ENCODE results near the gene EGR1. TPM values are rescaled to one million over a fixed set of nuclear protein-coding genes. Genes with fewer than 3 reads are reported as not detected.

The EGR1 gene
- total RNA-seq, 1 experiment from 2014 or later = 27.8 TPM

DNA sequence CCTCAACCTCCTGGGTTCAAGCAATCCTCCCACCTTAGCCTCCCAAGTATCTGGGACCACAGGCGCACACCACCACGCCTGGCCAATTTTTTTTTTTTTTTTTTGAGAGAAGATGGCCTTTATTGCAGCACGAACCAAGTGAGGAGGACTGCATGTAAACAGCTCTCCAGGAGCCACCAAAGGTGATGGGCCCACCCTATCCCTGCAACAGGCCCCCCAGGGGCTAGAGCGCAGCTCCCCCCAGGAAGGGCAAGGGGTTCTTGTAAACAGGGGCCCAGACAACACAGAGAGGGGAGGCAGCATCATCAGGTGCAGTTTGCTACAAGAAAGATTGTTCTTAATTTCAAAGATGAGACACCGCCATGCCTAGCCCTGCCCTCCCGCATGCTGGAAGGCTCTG lies 12.6 kb upstream of the EGR1 start:
- DNase-seq (ENCODE audit: low spot score) = no peak

DNA sequence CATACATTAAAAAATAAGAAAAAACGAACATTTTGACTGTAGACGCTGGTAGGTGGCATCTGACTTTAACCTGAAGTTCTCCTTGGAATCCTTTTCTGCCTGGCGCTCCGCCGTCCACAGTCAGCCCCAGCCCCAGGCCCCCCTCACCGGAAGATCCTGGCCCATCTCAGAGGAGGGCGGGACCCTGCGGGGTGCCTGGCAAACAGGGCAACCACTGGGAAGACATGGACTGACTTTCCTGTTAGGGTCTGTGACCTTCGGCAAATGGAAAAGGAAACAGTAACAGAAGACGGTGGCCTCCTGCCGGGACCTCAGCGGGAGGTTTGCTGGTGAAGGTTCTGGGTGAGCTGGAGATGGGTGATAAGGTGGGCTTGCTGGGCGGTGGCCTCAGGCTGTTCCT lies 11.7 kb upstream of the EGR1 start:
- DNase-seq (ENCODE audit: low spot score) = no peak

DNA sequence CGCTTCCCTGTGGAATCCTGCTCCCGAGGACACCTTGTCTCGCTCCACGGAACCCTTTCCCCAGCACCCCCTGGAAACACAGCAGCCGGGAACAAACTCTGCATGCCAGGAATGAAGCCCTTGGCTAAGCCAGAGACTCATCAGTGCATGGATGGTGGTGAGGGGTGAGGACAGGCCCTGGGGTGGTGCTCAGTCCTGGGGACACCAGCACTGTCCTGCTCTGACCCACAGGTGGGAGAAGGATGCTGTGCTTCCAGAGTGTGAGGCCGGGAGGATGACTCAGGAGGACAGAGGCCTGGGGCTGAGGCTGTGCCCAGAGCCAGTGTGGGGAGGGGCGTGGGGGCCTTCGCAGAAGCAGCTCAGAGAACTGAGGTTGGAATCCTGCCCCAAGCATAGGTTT lies 11.2 kb upstream of the EGR1 start:
- no peak for DNase-seq (ENCODE audit: low spot score)

DNA sequence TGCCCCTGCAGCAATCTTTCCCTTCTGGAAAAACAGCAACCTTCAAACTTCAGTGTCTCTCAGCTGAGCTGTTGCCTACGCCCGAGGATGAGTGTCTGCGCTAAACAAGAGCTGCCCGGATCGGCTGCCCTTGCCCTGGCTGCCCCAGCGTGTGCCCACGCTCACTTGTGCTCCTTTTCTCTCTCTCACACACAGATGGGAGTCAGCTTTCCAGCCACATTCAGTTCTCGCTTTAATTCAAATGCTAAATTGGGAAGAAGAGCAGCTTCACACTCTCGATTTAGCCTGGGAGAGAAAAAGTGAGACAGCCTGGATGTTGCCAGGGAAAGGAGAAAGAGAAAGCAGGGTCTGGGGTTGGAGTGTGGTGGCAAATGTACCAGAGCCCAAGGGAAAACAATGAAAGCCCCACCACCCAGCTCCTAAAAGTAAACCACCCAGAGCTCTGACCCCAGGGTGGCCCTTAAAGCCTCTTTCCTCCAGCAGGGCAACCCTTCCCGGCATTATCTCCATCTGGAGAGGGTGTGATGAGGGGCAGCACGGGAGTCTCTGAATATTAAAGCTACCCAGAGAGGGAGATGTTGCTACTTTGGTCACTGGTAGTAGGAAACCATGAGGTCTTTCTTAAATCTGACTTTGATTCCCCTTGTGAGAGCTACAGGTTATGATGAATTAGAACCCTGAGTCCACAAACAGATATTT lies 9.9 kb upstream of the EGR1 start:
- no peak for DNase-seq (ENCODE audit: low spot score)

DNA sequence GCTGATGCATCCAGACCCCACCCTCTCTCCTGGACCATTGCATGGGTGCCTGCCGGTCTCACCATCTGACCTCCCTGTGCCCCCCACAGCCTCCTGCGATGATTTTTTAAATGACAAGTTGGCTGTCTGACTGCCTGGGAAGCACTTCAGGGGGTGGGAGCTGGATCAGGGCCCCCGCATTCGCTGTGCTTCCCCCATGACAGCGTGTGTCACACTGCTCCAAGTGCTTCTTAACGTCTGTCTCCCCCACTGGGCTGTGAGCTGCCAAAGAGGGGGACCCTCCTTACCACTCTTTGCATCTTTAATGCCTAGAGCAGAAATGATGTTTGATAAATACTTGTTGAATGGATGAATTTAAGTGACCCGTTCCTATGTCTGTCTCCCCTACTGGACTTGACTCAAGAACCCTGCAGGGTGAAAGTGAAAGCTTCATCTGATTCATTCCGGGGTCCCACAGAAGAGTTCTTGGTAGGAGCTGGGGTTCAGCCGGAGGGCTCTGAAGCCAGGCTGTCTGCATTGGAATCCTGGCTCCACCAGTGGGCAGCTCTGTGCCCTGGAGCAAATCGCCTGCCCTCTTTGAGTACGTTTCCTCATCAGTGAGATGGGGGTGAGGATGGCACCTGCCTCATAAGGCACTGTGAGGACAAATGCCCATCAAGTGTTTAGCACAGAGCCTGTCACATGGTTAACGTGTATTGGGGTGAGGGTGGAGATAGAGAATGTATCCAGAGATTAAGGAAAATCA lies 7.6 kb upstream of the EGR1 start:
- no peak for DNase-seq (ENCODE audit: low spot score)

DNA sequence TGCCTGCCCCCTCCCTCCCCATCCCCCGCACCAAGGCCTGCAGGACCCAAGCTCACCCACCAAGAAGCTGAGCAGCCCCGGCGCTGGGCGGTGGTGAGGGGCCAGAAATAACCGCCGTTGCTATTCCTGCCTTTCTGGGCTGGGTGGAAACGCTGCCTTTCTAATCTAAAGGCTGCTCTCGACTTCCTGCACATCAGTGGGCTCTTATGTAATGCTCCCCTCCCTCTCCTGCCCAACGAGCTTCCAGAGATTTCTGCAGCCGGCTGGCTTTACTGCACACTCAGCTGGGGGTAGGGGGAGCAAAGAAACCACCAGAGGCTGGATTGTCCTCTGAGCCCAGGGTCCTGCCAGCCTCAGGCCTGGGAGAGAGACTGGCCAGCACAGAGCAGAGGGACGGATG lies 6.9 kb upstream of the EGR1 start:
- no peak for DNase-seq (ENCODE audit: low spot score)

DNA sequence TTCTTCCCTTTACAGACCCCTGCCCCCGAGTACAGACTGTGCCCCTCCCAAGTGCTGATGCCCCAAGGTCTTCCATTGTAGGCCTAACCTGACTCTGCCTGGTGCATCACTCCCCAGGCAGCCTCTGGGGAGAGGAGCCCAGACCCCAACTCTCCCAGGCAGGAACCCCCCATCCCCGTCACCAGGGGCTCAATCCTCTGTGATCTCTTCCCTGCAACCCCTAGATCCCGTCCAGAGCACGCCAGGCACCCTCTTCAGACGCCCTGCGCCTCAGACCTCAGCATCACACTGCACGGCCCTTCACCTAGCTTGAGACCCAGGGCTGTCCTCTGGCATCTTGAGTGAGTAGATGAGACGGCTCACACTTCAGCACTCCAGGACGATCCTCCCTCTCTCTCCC lies 6.4 kb upstream of the EGR1 start:
- no peak for DNase-seq (ENCODE audit: low spot score)

DNA sequence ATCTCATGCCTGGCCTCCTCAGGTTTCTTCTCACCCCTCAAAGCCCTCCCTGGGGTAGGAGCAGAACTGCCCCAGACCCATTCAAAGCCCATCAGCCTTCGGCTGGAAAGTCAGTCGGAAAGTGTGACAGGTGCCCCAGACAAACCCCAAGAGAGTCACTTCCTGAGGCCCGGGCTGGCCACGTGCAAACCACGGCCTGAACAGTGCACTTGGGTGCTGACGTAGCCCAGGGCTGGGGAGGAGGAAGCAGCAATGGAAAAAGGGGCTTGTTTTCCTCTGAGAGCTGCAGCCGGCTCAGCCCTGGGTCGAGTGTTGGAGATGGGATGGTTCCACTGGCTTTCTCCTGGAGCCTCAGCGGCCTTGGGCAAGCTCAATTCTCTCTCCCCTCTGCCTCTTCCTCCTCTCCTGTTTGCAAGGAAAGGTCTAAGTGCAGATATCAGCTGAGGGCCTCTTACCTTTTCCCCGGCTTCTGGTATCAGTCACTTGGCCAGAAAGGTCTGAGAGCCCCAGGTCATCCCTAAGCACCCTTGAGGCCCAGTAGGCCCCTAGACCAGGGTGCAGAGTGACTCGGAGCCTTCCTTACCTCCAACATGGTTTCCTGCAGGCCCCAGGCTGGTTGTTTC lies 5.9 kb upstream of the EGR1 start:
- DNase-seq (ENCODE audit: low spot score) = no peak

DNA sequence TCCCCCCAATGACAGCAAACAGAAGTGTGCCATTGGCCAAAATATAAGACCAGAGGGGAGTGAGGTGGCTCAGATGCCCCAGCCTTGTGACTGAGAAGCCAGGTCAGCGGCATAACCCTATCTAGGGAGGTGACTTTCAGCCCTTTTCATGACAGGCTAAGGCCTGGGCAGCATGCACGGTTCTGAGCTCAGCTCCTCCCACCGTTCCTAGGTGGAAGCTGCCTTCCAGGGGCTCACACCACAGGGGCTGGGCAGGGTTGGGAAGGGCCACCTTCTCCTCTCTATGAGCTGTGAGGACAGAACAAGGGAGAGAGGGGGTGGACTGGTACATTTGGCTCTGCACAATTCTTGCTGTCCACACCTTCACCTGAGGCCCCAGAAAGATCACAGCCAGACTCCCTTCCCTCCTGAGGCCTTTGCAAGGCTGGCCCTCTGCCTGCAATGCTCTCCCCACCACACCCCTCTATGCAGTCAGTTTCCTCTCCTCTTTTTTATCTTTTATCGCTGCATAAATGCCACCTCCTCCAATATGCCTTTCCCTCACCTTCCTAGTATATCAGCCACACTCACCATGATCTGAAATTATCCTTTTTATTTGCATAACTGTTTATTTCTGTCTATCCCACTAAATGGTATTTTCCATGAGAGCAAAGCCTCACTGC lies 5.1 kb upstream of the EGR1 start:
- DNase-seq (ENCODE audit: low spot score) = no peak

DNA sequence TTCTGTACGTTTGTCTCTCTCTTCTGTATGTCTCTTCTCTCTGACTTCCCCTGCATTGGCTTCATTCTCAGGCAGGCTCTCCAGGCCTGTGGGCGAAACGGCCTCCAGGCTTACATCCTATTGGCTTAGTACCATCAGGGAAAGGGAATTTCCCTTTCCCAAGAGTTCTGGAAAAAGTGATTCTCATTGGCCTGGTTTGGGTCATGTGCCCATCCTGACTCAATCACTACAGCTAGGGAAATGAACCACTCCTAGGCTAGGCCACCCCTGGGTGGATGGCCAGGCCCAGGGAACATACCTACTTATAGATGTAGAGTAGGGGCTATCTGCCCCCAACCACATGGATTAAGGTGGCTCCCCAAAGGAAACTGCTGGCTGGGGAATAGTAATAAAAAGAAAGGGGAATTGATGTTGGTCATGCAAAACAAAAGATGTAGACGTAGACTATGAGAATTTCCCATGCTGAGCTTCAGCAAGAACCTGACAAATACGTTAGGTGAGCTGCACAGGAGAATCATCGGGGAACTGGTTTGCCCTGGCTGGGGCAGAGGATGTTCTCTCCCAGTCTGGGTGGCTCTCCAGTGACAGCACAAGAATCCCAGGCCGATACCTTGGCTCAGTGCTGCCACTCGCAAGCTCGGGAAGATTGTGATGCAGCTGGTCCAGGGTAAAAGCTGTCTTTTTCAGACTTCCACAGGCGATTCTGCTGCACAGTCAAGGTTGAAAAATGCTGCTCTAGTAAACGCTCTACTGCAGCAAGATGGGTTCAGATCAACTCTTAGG lies 3.7 kb upstream of the EGR1 start:
- DNase-seq (ENCODE audit: low spot score) = no peak

DNA sequence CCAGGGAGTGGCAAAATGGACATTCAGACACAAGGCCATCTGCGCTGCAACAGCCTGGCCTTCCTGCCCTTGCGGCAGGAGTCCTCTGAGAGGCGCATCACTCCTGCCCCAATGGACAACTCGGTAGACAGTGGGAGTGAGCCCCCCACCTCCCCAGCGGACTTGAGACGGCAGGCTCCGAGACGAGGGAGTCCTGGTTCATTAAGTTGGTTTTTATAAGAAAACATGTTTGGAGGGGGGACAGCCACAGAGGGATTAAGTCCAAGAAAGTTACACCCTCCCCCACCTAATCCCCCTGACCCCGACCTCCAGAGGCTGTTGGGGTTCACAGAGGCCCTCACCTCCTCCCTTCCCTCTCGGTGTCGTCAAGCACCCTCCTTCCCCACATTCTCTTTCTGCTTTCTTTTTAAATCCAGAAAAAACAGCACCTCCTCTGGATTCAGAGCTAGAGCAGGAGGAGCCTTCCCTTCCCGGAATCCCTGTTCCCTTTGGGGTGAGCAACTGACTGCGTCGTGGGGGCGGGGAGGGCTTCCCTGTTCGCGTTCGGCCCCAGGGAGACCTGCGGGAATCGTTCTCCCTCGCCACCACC lies 1.8 kb upstream of the EGR1 start:
- no peak for DNase-seq (ENCODE audit: low spot score)

DNA sequence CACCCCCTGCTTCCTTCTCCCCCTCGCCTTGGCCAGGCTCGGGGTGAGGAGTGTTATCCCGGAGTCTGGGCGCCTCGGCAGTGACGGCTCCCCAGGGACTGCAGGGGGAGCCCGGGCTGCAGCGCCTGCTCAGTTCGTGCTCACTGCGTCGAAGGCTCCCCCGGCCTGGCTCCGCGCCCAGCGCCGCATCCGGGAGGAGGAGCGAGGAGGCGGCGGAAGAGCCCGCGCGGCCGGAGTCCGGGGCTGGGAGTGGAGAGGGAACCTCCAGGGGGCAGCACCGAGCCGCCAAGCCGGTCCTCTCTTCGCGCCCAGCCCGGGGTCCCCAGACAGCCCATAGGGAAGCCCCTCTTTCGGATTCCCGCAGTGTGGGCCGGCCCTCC lies 1.3 kb upstream of the EGR1 start:
- peak; percentile 94 for DNase-seq (ENCODE audit: low spot score)

DNA sequence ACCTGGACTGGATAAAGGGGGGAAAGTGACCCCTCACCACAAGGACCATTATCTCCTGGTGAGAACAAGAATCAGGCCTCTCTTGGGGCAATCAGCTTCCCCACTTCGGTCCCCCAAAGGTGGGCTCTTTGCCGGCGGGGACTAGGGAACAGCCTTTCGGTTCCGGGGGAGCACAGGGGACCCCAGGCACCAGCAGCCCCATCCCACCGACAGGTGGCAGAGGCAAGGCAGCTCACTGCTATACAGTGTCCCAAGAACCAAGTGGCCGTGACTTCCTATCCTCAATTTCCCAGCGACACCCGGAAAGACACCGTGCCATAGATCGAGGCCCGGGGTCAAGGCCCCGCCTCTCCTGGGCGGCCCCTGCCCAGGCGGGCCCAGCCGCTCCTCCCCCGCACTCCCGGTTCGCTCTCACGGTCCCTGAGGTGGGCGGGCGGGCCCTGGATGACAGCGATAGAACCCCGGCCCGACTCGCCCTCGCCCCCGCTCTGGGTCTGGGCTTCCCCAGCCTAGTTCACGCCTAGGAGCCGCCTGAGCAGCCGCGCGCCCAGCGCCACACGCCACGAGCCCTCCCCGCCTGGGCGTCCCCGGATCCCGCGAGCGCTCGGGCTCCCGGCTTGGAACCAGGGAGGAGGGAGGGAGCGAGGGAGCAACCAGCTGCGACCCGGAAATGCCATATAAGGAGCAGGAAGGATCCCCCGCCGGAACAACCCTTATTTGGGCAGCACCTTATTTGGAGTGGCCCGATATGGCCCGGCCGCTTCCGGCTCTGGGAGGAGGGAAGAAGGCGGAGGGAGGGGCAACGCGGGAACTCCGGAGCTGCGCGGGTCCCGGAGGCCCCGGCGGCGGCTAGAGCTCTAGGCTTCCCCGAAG lies 655 bp upstream of the EGR1 start:
- DNase-seq (ENCODE audit: low spot score) = peak; percentile 97

DNA sequence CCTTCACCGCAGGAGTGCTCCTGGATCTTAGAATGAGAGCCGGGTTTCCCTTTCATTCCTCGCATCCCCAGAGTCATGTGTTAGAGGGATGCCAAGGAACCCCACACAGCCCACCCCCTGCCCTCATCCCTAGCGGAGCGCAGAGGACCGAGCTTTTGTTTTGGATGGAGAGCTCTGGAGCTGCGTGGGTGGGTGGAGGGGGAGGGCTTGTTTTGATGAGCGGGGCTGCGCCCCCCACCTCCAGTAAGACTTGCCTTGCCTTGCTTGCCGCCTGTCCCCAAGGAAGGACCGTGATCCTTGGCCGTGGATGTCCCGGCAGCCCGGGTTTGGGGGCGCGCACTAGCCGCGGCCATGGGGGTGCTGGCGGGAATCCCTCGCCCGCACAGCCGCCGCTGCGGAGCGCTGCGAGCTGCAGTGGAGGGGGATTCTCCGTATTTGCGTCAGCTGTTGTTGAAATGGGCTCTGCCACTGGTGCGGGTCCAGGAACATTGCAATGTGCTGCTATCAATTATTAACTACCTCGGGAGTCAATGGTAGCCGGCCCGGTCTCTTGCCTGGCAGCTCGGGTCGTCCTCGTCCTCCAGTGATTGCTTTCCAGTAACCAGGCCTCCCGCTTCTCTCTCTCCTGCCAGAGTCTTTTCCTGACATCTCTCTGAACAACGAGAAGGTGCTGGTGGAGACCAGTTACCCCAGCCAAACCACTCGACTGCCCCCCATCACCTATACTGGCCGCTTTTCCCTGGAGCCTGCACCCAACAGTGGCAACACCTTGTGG lies 1.0 kb downstream of the EGR1 start:
- peak; percentile 42 for DNase-seq (ENCODE audit: low spot score)

DNA sequence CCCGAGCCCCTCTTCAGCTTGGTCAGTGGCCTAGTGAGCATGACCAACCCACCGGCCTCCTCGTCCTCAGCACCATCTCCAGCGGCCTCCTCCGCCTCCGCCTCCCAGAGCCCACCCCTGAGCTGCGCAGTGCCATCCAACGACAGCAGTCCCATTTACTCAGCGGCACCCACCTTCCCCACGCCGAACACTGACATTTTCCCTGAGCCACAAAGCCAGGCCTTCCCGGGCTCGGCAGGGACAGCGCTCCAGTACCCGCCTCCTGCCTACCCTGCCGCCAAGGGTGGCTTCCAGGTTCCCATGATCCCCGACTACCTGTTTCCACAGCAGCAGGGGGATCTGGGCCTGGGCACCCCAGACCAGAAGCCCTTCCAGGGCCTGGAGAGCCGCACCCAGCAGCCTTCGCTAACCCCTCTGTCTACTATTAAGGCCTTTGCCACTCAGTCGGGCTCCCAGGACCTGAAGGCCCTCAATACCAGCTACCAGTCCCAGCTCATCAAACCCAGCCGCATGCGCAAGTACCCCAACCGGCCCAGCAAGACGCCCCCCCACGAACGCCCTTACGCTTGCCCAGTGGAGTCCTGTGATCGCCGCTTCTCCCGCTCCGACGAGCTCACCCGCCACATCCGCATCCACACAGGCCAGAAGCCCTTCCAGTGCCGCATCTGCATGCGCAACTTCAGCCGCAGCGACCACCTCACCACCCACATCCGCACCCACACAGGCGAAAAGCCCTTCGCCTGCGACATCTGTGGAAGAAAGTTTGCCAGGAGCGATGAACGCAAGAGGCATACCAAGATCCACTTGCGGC lies 1.8 kb downstream of the EGR1 start:
- DNase-seq (ENCODE audit: low spot score) = no peak

DNA sequence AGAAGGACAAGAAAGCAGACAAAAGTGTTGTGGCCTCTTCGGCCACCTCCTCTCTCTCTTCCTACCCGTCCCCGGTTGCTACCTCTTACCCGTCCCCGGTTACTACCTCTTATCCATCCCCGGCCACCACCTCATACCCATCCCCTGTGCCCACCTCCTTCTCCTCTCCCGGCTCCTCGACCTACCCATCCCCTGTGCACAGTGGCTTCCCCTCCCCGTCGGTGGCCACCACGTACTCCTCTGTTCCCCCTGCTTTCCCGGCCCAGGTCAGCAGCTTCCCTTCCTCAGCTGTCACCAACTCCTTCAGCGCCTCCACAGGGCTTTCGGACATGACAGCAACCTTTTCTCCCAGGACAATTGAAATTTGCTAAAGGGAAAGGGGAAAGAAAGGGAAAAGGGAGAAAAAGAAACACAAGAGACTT lies 2.4 kb downstream of the EGR1 start:
- no peak for DNase-seq (ENCODE audit: low spot score)

DNA sequence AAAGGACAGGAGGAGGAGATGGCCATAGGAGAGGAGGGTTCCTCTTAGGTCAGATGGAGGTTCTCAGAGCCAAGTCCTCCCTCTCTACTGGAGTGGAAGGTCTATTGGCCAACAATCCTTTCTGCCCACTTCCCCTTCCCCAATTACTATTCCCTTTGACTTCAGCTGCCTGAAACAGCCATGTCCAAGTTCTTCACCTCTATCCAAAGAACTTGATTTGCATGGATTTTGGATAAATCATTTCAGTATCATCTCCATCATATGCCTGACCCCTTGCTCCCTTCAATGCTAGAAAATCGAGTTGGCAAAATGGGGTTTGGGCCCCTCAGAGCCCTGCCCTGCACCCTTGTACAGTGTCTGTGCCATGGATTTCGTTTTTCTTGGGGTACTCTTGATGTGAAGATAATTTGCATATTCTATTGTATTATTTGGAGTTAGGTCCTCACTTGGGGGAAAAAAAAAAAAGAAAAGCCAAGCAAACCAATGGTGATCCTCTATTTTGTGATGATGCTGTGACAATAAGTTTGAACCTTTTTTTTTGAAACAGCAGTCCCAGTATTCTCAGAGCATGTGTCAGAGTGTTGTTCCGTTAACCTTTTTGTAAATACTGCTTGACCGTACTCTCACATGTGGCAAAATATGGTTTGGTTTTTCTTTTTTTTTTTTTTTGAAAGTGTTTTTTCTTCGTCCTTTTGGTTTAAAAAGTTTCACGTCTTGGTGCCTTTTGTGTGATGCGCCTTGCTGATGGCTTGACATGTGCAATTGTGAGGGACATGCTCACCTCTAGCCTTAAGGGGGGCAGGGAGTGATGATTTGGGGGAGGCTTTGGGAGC lies 3.1 kb downstream of the EGR1 start:
- DNase-seq (ENCODE audit: low spot score) = peak; percentile 38

Measured in HT-29 (cell line).